Coronary artery (tissue), 2 donors: Measurements from ENCODE around the gene CNBD2.
"Not testable (repeated sequence)": the region's sequence is repeated elsewhere in the genome, so short reads cannot be mapped to it uniquely, and the experiment has no call there.

Source experiments
- DNase-seq: peaks from one replicate; pipeline ENCODE4 v3.0.0-alpha.2; 2017; ENCODE audit warnings: low spot score
- H3K27ac ChIP-seq, 2 donors: fragments of 200-600 bp; sonication (generic); one replicate each; pipeline ENCODE4 v1.5.1; 2016 to 2019
- H3K4me3 ChIP-seq: fragments of 200-600 bp; sonication (generic); 2 replicates; pipeline ENCODE4 v1.5.1; 2016; ENCODE audit warnings: mild to moderate bottlenecking, moderate library complexity
- CTCF ChIP-seq: fragments of 200-600 bp; sonication (generic); IDR thresholded peaks from one replicate; pipeline ENCODE4 v1.5.1; 2019; ENCODE audit warnings: antibody characterized with exemption

CNBD2 gene

GRCh38 chr20:36010076-36010475, 41.7 kb downstream of the CNBD2 start:
- no peak for TF ChIP-seq CTCF
- no peak overlapping the region for H3K27ac ChIP-seq
- no peak for DNase-seq
- no peak overlapping the region for H3K4me3 ChIP-seq

GRCh38 chr20:36010825-36011224, 42.4 kb downstream of the CNBD2 start:
- DNase-seq: no peak
- H3K27ac ChIP-seq: no peak overlapping the region
- H3K4me3 ChIP-seq: no peak overlapping the region
- TF ChIP-seq CTCF: no peak

- peak overlapping the region in 1 of 2 donors; percentile 31 for H3K27ac ChIP-seq
- no peak for TF ChIP-seq CTCF
- H3K4me3 ChIP-seq: no peak overlapping the region
- DNase-seq: no peak
Observed at GRCh38 chr20:36015806-36016403, 47.5 kb downstream of the CNBD2 start.

DNA sequence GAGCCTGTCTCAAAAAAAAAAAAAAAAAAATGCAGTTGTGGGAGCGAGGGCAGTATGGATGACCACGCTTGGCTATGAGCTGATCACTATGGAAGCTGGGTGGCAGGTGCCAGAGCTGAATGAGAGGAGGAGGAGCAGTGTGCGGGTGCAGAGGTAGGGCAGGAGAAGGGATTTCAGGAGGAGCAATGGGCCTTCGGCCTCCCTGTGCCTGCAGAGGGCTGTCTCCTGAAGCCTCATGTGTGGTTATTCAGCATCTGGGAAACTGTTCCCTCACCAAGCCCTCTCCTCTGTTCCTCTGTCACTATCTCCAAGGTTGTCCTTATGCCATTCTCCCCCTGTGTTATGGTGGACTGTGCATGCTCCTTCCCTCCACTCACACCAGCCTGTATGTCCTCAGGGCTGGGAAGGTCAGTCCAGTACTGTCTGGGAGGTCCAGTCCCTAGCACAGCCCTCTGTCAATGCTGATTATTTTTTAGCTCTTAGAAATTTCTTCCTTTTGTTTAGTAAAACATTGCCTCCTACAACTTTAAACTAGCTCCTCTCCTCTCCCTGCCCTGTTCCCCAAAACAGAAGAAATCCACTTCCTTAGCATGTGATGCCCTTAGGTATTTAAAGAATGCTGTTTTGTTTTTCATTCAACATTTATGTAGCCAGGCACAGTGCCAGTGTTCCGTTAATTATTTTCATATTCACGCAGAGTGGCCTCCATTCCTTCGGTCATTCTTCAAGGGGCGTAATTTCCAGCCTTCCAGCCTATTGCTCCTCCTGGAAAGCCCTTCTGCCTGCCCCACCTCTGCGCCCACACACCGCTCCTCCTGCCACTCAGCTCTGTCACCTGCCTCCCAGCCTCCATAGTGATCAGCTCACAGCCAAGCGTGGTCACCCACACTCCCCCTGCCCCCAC, 48.9 kb downstream of the CNBD2 start:
- DNase-seq: no peak
- peak overlapping the region; percentile 23 for H3K4me3 ChIP-seq
- H3K27ac ChIP-seq: peak overlapping the region; percentile 37 to 81
- no peak for TF ChIP-seq CTCF

- no peak for DNase-seq
Observed at GRCh38 chr20:36018208-36018988, 50.0 kb downstream of the CNBD2 start.

DNA sequence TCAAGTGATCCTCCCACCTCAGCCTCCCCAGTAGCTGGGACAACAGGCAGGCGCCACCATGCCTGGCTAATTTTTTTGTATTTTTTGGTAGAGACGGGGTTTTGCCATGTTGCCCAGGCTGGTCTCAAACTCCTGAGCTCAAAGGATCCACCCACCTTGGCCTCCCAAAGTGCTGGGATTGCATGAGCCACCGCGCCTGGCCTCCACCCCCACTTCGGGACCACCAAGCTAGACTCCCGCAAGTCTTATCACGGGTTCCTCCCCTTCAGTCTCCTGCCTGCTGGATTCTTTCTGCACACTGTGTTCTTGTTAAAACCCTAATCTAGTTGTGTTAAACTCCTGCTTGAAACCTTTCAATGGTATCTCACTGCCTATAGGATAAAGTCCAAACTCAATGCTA, 57.7 kb downstream of the CNBD2 start:
- not testable (repeated sequence) for DNase-seq, H3K4me3 ChIP-seq, H3K27ac ChIP-seq

More at GRCh38 chr20:36018208-36018988, 50.0 kb downstream of the CNBD2 start:
- TF ChIP-seq CTCF: no peak
- peak overlapping the region in 1 of 2 donors; percentile 81 for H3K27ac ChIP-seq
- H3K4me3 ChIP-seq: no peak overlapping the region

GRCh38 chr20:36028106-36028808, 59.9 kb downstream of the CNBD2 start:
- H3K4me3 ChIP-seq: no peak overlapping the region
- DNase-seq: no peak
- TF ChIP-seq CTCF: no peak
- H3K27ac ChIP-seq: no peak overlapping the region
